HEK293 (cell line): Measurements from ENCODE around the gene CCDC51.

Experiments used
- CTCF ChIA-PET: fragments of 350-600 bp; formaldehyde crosslinking; extraction: SDS; loops from one replicate; lab custom pipeline; 2021; ENCODE audit warnings: antibody characterized with exemption; lab: Yijun Ruan, JAX
- POLR2A ChIA-PET: fragments of 300-600 bp; formaldehyde crosslinking; extraction: SDS; loops from one replicate; lab custom pipeline; 2020; ENCODE audit warnings: antibody characterized with exemption, inconsistent platforms; lab: Yijun Ruan, JAX
- H3K27ac ChIP-seq: fragments of 200-500 bp; sonication (Bioruptor generic); 2 replicates; pipeline ENCODE4 v1.5.1; 2014; ENCODE audit warnings: low read depth, low read length, control low read depth, inconsistent platforms; ENCODE audit errors: extremely low read depth
- H3K36me3 ChIP-seq, 2 experiments: fragments of 200-500 bp in 1 of 2; sonication (Bioruptor generic) in 1 of 2; 1 replicate in 1 of 2; 2 replicates in 1 of 2; pipeline ENCODE4 v1.5.1; 2014 to 2017; ENCODE audit warnings: inconsistent platforms in 2 of 2, low read length in 2 of 2; ENCODE audit not compliant: control insufficient read depth in 2 of 2, insufficient read depth in 1 of 2
- H3K4me1 ChIP-seq: fragments of 200-500 bp; sonication (Bioruptor generic); 2 replicates; pipeline ENCODE4 v1.5.1; 2014; ENCODE audit warnings: mild to moderate bottlenecking, low read length, inconsistent platforms; ENCODE audit not compliant: control insufficient read depth, insufficient read depth
- H3K4me3 ChIP-seq: 2 replicates; pipeline ENCODE4 v1.5.1; 2011; ENCODE audit warnings: low read depth, mild to moderate bottlenecking, control low read depth, low read length, moderate library complexity
- H3K9me3 ChIP-seq: fragments of 200-500 bp; sonication (Bioruptor generic); 2 replicates; pipeline ENCODE4 v1.5.1; 2014; ENCODE audit warnings: low read depth, low read length, inconsistent platforms; ENCODE audit not compliant: control insufficient read depth, insufficient read depth
- EGR2 ChIP-seq: fragments of 450-650 bp; formaldehyde crosslinking; IDR thresholded peaks from 2 replicates; pipeline ENCODE4 v1.5.1; 2016; ENCODE audit warnings: low read depth, missing biosample characterization, missing genetic modification characterization
- GFI1B ChIP-seq: fragments of 450-650 bp; formaldehyde crosslinking; IDR thresholded peaks from 2 replicates; pipeline ENCODE4 v1.5.1; 2016; ENCODE audit warnings: missing biosample characterization, missing genetic modification characterization
- GLI2 ChIP-seq: fragments of 450-650 bp; formaldehyde crosslinking; IDR thresholded peaks from 2 replicates; pipeline ENCODE4; 2017; ENCODE audit warnings: missing biosample characterization, missing genetic modification characterization, low read depth, borderline replicate concordance
- PATZ1 ChIP-seq: fragments of 450-650 bp; formaldehyde crosslinking; IDR thresholded peaks from 2 replicates; pipeline ENCODE4 v1.5.1; 2016; ENCODE audit warnings: missing biosample characterization, missing genetic modification characterization
- REST ChIP-seq: fragments of 450-650 bp; formaldehyde crosslinking; IDR thresholded peaks from 2 replicates; pipeline ENCODE4 v1.5.1; 2016; ENCODE audit warnings: missing biosample characterization, missing genetic modification characterization
- SALL2 ChIP-seq: fragments of 450-650 bp; formaldehyde crosslinking; IDR thresholded peaks from 2 replicates; pipeline ENCODE4 v1.5.0; 2017; ENCODE audit warnings: missing biosample characterization, mild to moderate bottlenecking, missing genetic modification characterization, borderline replicate concordance
- ZBTB21 ChIP-seq: fragments of 450-650 bp; formaldehyde crosslinking; IDR thresholded peaks from 2 replicates; pipeline ENCODE4 v1.5.1; 2017; ENCODE audit warnings: missing biosample characterization, missing genetic modification characterization
- ZFHX2 ChIP-seq: fragments of 450-650 bp; formaldehyde crosslinking; conservative IDR thresholded peaks from 2 replicates; pipeline ENCODE4 v1.5.1; 2016; ENCODE audit warnings: missing biosample characterization, missing genetic modification characterization
- ZFP69B ChIP-seq: fragments of 450-650 bp; formaldehyde crosslinking; IDR thresholded peaks from 2 replicates; pipeline ENCODE4 v1.5.1; 2016; ENCODE audit warnings: missing biosample characterization, missing genetic modification characterization
- ZNF10 ChIP-seq: fragments of 450-650 bp; formaldehyde crosslinking; IDR thresholded peaks from 2 replicates; pipeline ENCODE4 v1.5.1; 2017; ENCODE audit warnings: missing biosample characterization, missing genetic modification characterization
- ZNF112 ChIP-seq: fragments of 450-650 bp; formaldehyde crosslinking; IDR thresholded peaks from 2 replicates; pipeline ENCODE4 v1.5.0; 2017; ENCODE audit warnings: missing biosample characterization, missing genetic modification characterization
- ZNF121 ChIP-seq: fragments of 450-650 bp; formaldehyde crosslinking; IDR thresholded peaks from 2 replicates; pipeline ENCODE4 v1.5.1; 2016; ENCODE audit warnings: missing biosample characterization, missing genetic modification characterization
- ZNF324 ChIP-seq: fragments of 450-650 bp; formaldehyde crosslinking; IDR thresholded peaks from 2 replicates; pipeline ENCODE4 v1.5.1; 2016; ENCODE audit warnings: missing biosample characterization, missing genetic modification characterization
- ZNF354C ChIP-seq: fragments of 450-650 bp; formaldehyde crosslinking; IDR thresholded peaks from 2 replicates; pipeline ENCODE4 v1.5.1; 2016; ENCODE audit warnings: missing biosample characterization, missing genetic modification characterization, low read depth, borderline replicate concordance
- ZNF416 ChIP-seq: fragments of 450-650 bp; formaldehyde crosslinking; IDR thresholded peaks from 2 replicates; pipeline ENCODE4 v1.5.1; 2016; ENCODE audit warnings: missing biosample characterization, missing genetic modification characterization
- ZNF426 ChIP-seq: fragments of 450-650 bp; formaldehyde crosslinking; IDR thresholded peaks from 2 replicates; pipeline ENCODE4 v1.5.1; 2017; ENCODE audit warnings: missing biosample characterization, missing genetic modification characterization, mild to moderate bottlenecking, inconsistent platforms, moderate library complexity
- ZNF571 ChIP-seq: fragments of 450-650 bp; formaldehyde crosslinking; IDR thresholded peaks from 2 replicates; pipeline ENCODE4 v1.5.0; 2017; ENCODE audit warnings: missing biosample characterization, missing genetic modification characterization
- ZNF660 ChIP-seq: fragments of 450-650 bp; IDR thresholded peaks from 2 replicates; pipeline ENCODE4 v1.5.1; 2018; ENCODE audit warnings: missing biosample characterization, mild to moderate bottlenecking, missing genetic modification characterization
- ZNF76 ChIP-seq: fragments of 450-650 bp; formaldehyde crosslinking; IDR thresholded peaks from 2 replicates; pipeline ENCODE4; 2016; ENCODE audit warnings: low read depth, missing biosample characterization, missing genetic modification characterization, borderline replicate concordance

Gene CCDC51

GRCh38 chr3:48428572-48429316 lies 11.2 kb downstream of the CCDC51 start (continued):
- TF ChIP-seq ZNF112 (tag by site-specific recombination) (no peak), SALL2 (tag by site-specific recombination) (no peak), ZNF121 (tag by site-specific recombination) (no peak), ZNF10 (tag by site-specific recombination) (no peak), ZNF76 (tag by site-specific recombination) (no peak), PATZ1 (tag by site-specific recombination) (0 out of 2 replicates have a peak, but pooled peaks have one; percentile 40), ZNF354C (tag by site-specific recombination) (no peak), ZNF416 (tag by site-specific recombination) (no peak)
- TF ChIP-seq, all 188 proteins: peak for 4

- Histone ChIP-seq H3K27ac (no peak overlapping the region), H3K4me3 (peak overlapping the region; percentile 70), H3K9me3 (no peaks in the 10 kb centered on the region), H3K36me3 (peaks cover 0 to 21% of the 10 kb centered on the region in 2 experiments; a peak in 1 of 3 replicates), H3K4me1 (peaks cover 3% of the 10 kb centered on the region; the same call in 1 of the 2 replicates)
- TF ChIP-seq ZNF660 (tag by site-specific recombination) (no peak), ZBTB21 (tag by site-specific recombination) (no peak), SALL2 (tag by site-specific recombination) (no peak), ZNF571 (tag by site-specific recombination) (no peak)
- ChIA-PET CTCF (interaction anchor here (0.8 to 4.1 kb wide), 2 partner anchors 8 to 14 kb away, joined by 3 to 25 read pairs; no protein-coding TSS in a partner anchor), POLR2A (interaction anchor here (1.0 kb wide), 1 partner anchor 12 kb away, joined by 6 read pairs; the partner anchor contains the start of genes CCDC51 and TMA7)
These were observed 11.8 kb downstream of the CCDC51 start for GRCh38 chr3:48428088-48428571.

GRCh38 chr3:48427630-48427962 lies 12.3 kb downstream of the CCDC51 start:
- Histone ChIP-seq H3K36me3 (peaks cover 0 to 16% of the 10 kb centered on the region in 2 experiments; a peak in 1 of 3 replicates), H3K4me1 (peaks cover 3% of the 10 kb centered on the region; the same call in 1 of the 2 replicates), H3K9me3 (no peaks in the 10 kb centered on the region), H3K4me3 (no peak overlapping the region), H3K27ac (no peak overlapping the region)
- POLR2A ChIA-PET = no interaction called here
- peak; percentile 57 for TF ChIP-seq ZFHX2 (tag by site-specific recombination)
- no peak for TF ChIP-seq ZFP69B (tag by site-specific recombination)
- TF ChIP-seq GFI1B = no peak
- TF ChIP-seq ZNF426 (tag by site-specific recombination) = no peak
- TF ChIP-seq REST = no peak
- TF ChIP-seq EGR2 (tag by site-specific recombination) = peak; percentile 61; the same call in 1 of the 2 replicates
- no peak for TF ChIP-seq GLI2 (tag by site-specific recombination)
- no peak for TF ChIP-seq ZNF324 (tag by site-specific recombination)
- CTCF ChIA-PET = interaction anchor here (0.8 to 4.1 kb wide), 2 partner anchors 9 to 13 kb away, joined by 3 to 25 read pairs; no protein-coding TSS in a partner anchor
